AG10803 (cell line): ENCODE measurements around the gene CFAP53.

Source experiments
- DNase-seq: peaks from one replicate; pipeline ENCODE4 v3.0.0; 2010; ENCODE audit warnings: low read depth
- H3K4me3 ChIP-seq: 2 replicates; pipeline ENCODE4 v1.5.1; 2011; ENCODE audit warnings: mild to moderate bottlenecking, low read length, control low read depth
- TF ChIP-seq, protein P1 (sequence below): conservative IDR thresholded peaks from 2 replicates; pipeline ENCODE4 v1.5.1; 2011; ENCODE audit warnings: mild to moderate bottlenecking, low read length, control low read depth, inconsistent platforms

The CFAP53 gene

GRCh38 chr18:50276452-50276851, 10.2 kb upstream of the CFAP53 start:
- no peak for DNase-seq
- H3K4me3 ChIP-seq: no peak overlapping the region
- TF ChIP-seq, protein P1, sequence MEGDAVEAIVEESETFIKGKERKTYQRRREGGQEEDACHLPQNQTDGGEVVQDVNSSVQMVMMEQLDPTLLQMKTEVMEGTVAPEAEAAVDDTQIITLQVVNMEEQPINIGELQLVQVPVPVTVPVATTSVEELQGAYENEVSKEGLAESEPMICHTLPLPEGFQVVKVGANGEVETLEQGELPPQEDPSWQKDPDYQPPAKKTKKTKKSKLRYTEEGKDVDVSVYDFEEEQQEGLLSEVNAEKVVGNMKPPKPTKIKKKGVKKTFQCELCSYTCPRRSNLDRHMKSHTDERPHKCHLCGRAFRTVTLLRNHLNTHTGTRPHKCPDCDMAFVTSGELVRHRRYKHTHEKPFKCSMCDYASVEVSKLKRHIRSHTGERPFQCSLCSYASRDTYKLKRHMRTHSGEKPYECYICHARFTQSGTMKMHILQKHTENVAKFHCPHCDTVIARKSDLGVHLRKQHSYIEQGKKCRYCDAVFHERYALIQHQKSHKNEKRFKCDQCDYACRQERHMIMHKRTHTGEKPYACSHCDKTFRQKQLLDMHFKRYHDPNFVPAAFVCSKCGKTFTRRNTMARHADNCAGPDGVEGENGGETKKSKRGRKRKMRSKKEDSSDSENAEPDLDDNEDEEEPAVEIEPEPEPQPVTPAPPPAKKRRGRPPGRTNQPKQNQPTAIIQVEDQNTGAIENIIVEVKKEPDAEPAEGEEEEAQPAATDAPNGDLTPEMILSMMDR: no peak

DNA sequence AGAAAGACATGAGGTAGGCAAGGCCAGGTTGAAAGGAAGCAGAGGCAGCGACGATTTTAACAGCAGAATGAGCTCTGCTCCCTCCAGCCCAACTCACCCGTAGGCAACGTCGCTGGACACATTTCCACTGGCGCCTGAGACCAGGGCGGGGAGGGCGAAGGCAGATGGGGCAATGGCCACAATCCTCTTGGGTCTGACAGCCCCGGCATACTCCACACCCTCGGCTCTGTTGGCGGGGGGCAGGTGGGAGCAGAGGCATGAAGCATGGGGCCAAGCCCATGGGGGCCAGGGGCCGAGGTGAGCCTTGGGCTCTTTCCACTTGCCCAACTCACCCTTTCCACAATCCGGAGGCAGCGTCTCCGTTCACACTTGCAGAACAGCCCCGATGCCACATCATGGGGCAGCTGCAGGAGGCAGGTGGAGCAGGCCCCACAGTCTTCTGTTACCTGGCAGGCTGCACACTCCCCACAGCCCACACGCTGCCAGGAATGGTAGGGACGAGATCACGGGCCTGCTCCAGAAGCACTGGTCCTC, 9.3 kb upstream of the CFAP53 start:
- TF ChIP-seq, protein P1: no peak
- no peak for DNase-seq
- no peak overlapping the region for H3K4me3 ChIP-seq

DNA sequence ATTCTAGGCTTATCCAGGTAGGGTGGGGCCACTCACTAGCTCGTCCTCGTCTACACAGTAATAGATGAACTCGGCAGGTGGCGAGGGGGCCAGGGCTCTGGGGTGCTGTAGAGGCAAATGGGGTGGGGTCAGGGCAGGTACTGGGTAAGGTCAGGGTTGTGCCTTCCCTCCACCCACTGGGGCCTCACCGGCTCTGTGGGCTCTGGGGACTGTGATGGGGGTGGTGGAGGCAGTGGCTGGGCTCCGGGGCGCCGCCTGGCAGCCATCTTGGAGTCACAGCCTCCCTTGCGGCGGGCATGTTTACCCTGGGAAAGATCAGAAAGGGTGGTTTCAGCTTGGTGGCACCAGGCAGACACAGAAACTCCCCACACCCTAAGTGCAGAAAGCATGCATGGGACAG, 8.6 kb upstream of the CFAP53 start:
- H3K4me3 ChIP-seq: no peak overlapping the region
- DNase-seq: no peak
- TF ChIP-seq, protein P1: no peak

GRCh38 chr18:50274044-50274442, 7.7 kb upstream of the CFAP53 start:
- no peak overlapping the region for H3K4me3 ChIP-seq
- no peak for DNase-seq
- TF ChIP-seq, protein P1: no peak

GRCh38 chr18:50273203-50274043, 7.1 kb upstream of the CFAP53 start:
- no peak for DNase-seq
- TF ChIP-seq, protein P1: no peak
- no peak overlapping the region for H3K4me3 ChIP-seq

GRCh38 chr18:50272568-50272967, 6.3 kb upstream of the CFAP53 start:
- TF ChIP-seq, protein P1: no peak

More at GRCh38 chr18:50272568-50272967, 6.3 kb upstream of the CFAP53 start:
- no peak overlapping the region for H3K4me3 ChIP-seq
- no peak for DNase-seq
